Stimulated activated naive CD4-positive, alpha-beta T cell (primary cell): ENCODE data around the gene ATG101.

Source experiments
- DNase-seq, 6 experiments: peaks; one replicate each; lab custom pipeline; 2025; lab: John Stamatoyannopoulos, UW

The ATG101 gene

GRCh38 chr12:52079576-52080402, 10.0 kb downstream of the ATG101 start, which contains the start of gene SMIM41:
Gene SMIM41 (plus strand): TSS chr12:52079704. CDS start chr12:52079780, 76 bp downstream.
- DNase-seq, result no peak

- no peak for DNase-seq
Observed at GRCh38 chr12:52080403-52081251, 10.8 kb downstream of the ATG101 start.

GRCh38 chr12:52081263-52081733, 11.5 kb downstream of the ATG101 start:
- DNase-seq, result peak in 3 of 6 experiments; percentile 12 to 28 (median 22)

GRCh38 chr12:52082026-52082668, 12.4 kb downstream of the ATG101 start:
- DNase-seq, result no peak

GRCh38 chr12:52082669-52082987, 12.8 kb downstream of the ATG101 start:
- no peak for DNase-seq

- peak; percentile 37 to 73 (median 66) for DNase-seq
Observed at GRCh38 chr12:52082988-52083637, 13.3 kb downstream of the ATG101 start.

- no peak for DNase-seq
Observed at GRCh38 chr12:52083638-52083996, 13.8 kb downstream of the ATG101 start.

- no peak for DNase-seq
Observed at GRCh38 chr12:52084491-52085231, 14.9 kb downstream of the ATG101 start.

- DNase-seq, result no peak
Observed at GRCh38 chr12:52085682-52086180, 16.0 kb downstream of the ATG101 start.

- DNase-seq, result no peak
Observed at GRCh38 chr12:52086366-52086765, 16.6 kb downstream of the ATG101 start.

GRCh38 chr12:52086944-52087835, 17.4 kb downstream of the ATG101 start:
- DNase-seq, result no peak

GRCh38 chr12:52087961-52088820, 18.4 kb downstream of the ATG101 start:
- no peak for DNase-seq

- DNase-seq, result no peak
Observed at GRCh38 chr12:52089491-52089890, 19.7 kb downstream of the ATG101 start.

GRCh38 chr12:52090291-52090690, 20.5 kb downstream of the ATG101 start:
- no peak for DNase-seq

- no peak for DNase-seq
Observed at GRCh38 chr12:52091061-52091460, 21.3 kb downstream of the ATG101 start.

- DNase-seq, result no peak
Observed at GRCh38 chr12:52091869-52092268, 22.1 kb downstream of the ATG101 start.

GRCh38 chr12:52093346-52093745, 23.6 kb downstream of the ATG101 start:
- DNase-seq, result no peak

GRCh38 chr12:52096332-52097044, 26.7 kb downstream of the ATG101 start:
- DNase-seq, result no peak
